ENCODE data around the gene ZNF205. TPM values are rescaled to one million over a fixed set of nuclear protein-coding genes. Genes with fewer than 3 reads are reported as not detected.
A peak's percentile ranks its signal among the peaks of the same experiment; 100 is the strongest.

The ZNF205 gene
- total RNA-seq, 1 experiment from 2014 or later = 12.1 TPM

DNA sequence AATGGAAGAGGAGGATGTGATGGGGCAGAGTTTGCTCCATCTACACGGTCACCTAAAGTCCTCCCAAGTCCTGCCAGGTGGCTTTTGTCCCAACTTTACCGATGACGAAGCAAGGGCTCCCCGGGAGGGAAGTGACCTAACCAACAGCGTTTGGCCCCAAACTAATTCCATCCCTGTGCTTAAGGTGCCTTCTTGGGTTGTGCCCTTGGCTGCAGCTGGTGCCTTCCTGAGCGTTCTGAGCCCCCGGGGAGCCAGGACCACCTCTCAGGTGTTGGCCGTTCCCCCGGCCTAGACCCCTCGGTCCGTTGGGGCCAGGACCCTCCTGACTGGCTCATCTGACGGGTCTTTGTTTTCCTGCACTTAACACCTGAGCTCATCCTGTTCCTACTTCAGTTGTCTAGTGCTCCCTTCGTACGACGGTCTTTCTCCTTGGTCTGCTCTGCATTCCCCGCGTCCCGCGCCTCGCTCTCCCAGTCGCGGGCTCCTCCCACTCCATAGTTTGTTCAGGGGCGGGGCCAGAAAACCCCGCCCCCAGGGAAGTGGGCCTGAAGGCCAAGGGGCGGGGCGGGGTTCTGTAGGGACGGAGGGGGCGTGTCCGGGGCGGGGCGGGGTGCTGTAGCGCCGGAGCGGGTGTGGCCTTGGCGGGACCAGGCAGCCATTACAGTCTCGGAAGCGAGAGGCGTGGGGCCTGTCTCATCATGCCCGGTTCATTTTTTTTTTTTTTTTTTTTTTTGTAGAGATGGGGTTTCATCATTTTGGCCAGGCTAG, 12.5 kb upstream of the ZNF205 start:
- no peaks in the 10 kb centered on the region for H3K27me3 Mint-ChIP-seq (ENCODE audit: insufficient read depth, unreplicated experiment)
- no TSS peak for BruUV-seq (replicated peaks)
- TF ChIP-seq, protein P1, sequence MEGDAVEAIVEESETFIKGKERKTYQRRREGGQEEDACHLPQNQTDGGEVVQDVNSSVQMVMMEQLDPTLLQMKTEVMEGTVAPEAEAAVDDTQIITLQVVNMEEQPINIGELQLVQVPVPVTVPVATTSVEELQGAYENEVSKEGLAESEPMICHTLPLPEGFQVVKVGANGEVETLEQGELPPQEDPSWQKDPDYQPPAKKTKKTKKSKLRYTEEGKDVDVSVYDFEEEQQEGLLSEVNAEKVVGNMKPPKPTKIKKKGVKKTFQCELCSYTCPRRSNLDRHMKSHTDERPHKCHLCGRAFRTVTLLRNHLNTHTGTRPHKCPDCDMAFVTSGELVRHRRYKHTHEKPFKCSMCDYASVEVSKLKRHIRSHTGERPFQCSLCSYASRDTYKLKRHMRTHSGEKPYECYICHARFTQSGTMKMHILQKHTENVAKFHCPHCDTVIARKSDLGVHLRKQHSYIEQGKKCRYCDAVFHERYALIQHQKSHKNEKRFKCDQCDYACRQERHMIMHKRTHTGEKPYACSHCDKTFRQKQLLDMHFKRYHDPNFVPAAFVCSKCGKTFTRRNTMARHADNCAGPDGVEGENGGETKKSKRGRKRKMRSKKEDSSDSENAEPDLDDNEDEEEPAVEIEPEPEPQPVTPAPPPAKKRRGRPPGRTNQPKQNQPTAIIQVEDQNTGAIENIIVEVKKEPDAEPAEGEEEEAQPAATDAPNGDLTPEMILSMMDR (IDR thresholded peaks at IDR 0.05; ENCODE audit: unreplicated experiment) = no peak
- H3K4me3 Mint-ChIP-seq (ENCODE audit: unreplicated experiment) = peak overlapping the region; percentile 64
- no peak overlapping the region for H3K27ac Mint-ChIP-seq (ENCODE audit: low read depth, unreplicated experiment)
- POLR2A ChIA-PET = interaction anchor here (1.3 to 2.2 kb wide), 3 partner anchors 12 to 41 kb away, joined by 3 to 6 read pairs (median 4); no protein-coding TSS in a partner anchor
- H3K9me3 Mint-ChIP-seq (ENCODE audit: unreplicated experiment) = no peaks in the 10 kb centered on the region
- DNase-seq (ENCODE audit: unreplicated experiment) = peak; percentile 92
- H3K36me3 Mint-ChIP-seq (ENCODE audit: insufficient read depth, unreplicated experiment) = no peaks in the 10 kb centered on the region
- intact Hi-C loops (cut with micrococcal nuclease) = no loop called here
- H3K4me1 Mint-ChIP-seq (ENCODE audit: insufficient read depth, unreplicated experiment) = peaks cover 6% of the 10 kb centered on the region
- CTCF ChIA-PET = interaction anchor here (0.6 to 2.4 kb wide), 5 partner anchors 24 to 979 kb away, joined by 3 to 8 read pairs (median 5); no protein-coding TSS in a partner anchor

- CTCF ChIA-PET = interaction anchor here (0.7 to 2.4 kb wide), 5 partner anchors 10 to 153 kb away, joined by 3 to 10 read pairs (median 4); no protein-coding TSS in a partner anchor
- no TSS peak for BruUV-seq (replicated peaks)
- Mint-ChIP-seq H3K9me3 (ENCODE audit: unreplicated experiment) (no peaks in the 10 kb centered on the region), H3K27me3 (ENCODE audit: insufficient read depth, unreplicated experiment) (no peaks in the 10 kb centered on the region), H3K27ac (ENCODE audit: low read depth, unreplicated experiment) (no peak overlapping the region), H3K4me1 (ENCODE audit: insufficient read depth, unreplicated experiment) (peaks cover 6% of the 10 kb centered on the region), H3K4me3 (ENCODE audit: unreplicated experiment) (no peak overlapping the region), H3K36me3 (ENCODE audit: insufficient read depth, unreplicated experiment) (peaks cover 6% of the 10 kb centered on the region)
- TF ChIP-seq, protein P1 (IDR thresholded peaks at IDR 0.05; ENCODE audit: unreplicated experiment) = peak; percentile 57
- intact Hi-C loops (cut with micrococcal nuclease) = no loop called here
- POLR2A ChIA-PET = interaction anchor here (1.0 to 2.2 kb wide), 2 partner anchors 28 to 42 kb away, joined by 5 to 6 read pairs; no protein-coding TSS in a partner anchor
- peak; percentile 53 for DNase-seq (ENCODE audit: unreplicated experiment)
Observed at GRCh38 chr16:3101018-3101840, 11.2 kb upstream of the ZNF205 start.

- DNase-seq (ENCODE audit: unreplicated experiment) = no peak
- H3K36me3 Mint-ChIP-seq (ENCODE audit: insufficient read depth, unreplicated experiment) = peaks cover 6% of the 10 kb centered on the region
- TF ChIP-seq, protein P1 (IDR thresholded peaks at IDR 0.05; ENCODE audit: unreplicated experiment) = no peak
- CTCF ChIA-PET = interaction anchor here (0.7 to 2.4 kb wide), 4 partner anchors 10 to 152 kb away, joined by 3 to 10 read pairs (median 4); no protein-coding TSS in a partner anchor
- H3K27me3 Mint-ChIP-seq (ENCODE audit: insufficient read depth, unreplicated experiment) = no peaks in the 10 kb centered on the region
- BruUV-seq (replicated peaks) = no TSS peak
- POLR2A ChIA-PET = interaction anchor here (1.0 to 2.8 kb wide), 2 partner anchors 11 to 27 kb away, joined by 5 to 19 read pairs; partner anchors contain the start of gene ZNF205
- H3K4me3 Mint-ChIP-seq (ENCODE audit: unreplicated experiment) = no peak overlapping the region
- H3K4me1 Mint-ChIP-seq (ENCODE audit: insufficient read depth, unreplicated experiment) = peaks cover 6% of the 10 kb centered on the region
- no peak overlapping the region for H3K27ac Mint-ChIP-seq (ENCODE audit: low read depth, unreplicated experiment)
- H3K9me3 Mint-ChIP-seq (ENCODE audit: unreplicated experiment) = no peaks in the 10 kb centered on the region
- intact Hi-C loops (cut with micrococcal nuclease) = no loop called here
Observed at GRCh38 chr16:3101841-3102470, 10.4 kb upstream of the ZNF205 start.

All from MCF 10A (cell line).